C4-2B (cell line): Measurements from ENCODE around the gene CCDC6.
"Not testable (repeated sequence)": the region's sequence is repeated elsewhere in the genome, so short reads cannot be mapped to it uniquely, and the experiment has no call there.

Source experiments
- CTCF ChIP-seq: fragments of 450-650 bp; conservative IDR thresholded peaks from 2 replicates; pipeline ENCODE4 v1.5.1; 2017; ENCODE audit warnings: mild to moderate bottlenecking
- ZFX ChIP-seq: fragments of 450-650 bp; IDR thresholded peaks from 2 replicates; pipeline ENCODE4 v1.6.1; 2017

- TF ChIP-seq CTCF, ZFX: not testable (repeated sequence)
Measured at GRCh38 chr10:59788914-59789313, 117.4 kb downstream of the CCDC6 start.
